Calu3 (cell line): ENCODE results near the gene AMMECR1. TPM values are rescaled to one million over a fixed set of nuclear protein-coding genes. Genes with fewer than 3 reads are reported as not detected.

Experiments used
- BruUV-seq: library from RNA; stranded (reverse); fragments of 400-500 nt; replicated peaks from 2 replicates; lab custom pipeline; 2021; lab: Mats Ljungman, UMichigan
- CTCF ChIA-PET: fragments of 300-600 bp; sonication (Branson Sonifier 250); formaldehyde crosslinking; loops from one replicate; lab custom pipeline; 2022; ENCODE audit warnings: antibody characterized with exemption; lab: Charles Lee
- DNase-seq: peaks from one replicate; pipeline ENCODE4 v3.0.0; 2022
- H3K27ac Mint-ChIP-seq: one replicate; pipeline ENCODE4 v1.8.0; 2022; ENCODE audit warnings: mixed read lengths; ENCODE audit not compliant: unreplicated experiment
- H3K27me3 Mint-ChIP-seq: one replicate; pipeline ENCODE4 v1.8.0; 2022; ENCODE audit warnings: mixed read lengths; ENCODE audit not compliant: unreplicated experiment
- H3K36me3 Mint-ChIP-seq: one replicate; pipeline ENCODE4 v1.8.0; 2022; ENCODE audit warnings: mild to moderate bottlenecking, moderate library complexity, mixed read lengths; ENCODE audit not compliant: insufficient read depth, unreplicated experiment
- H3K4me1 Mint-ChIP-seq: one replicate; pipeline ENCODE4 v1.8.0; 2022; ENCODE audit warnings: mild to moderate bottlenecking, low read depth, mixed read lengths; ENCODE audit not compliant: unreplicated experiment
- H3K4me3 Mint-ChIP-seq: one replicate; pipeline ENCODE4 v1.8.0; 2022; ENCODE audit warnings: mild to moderate bottlenecking, low read depth, moderate library complexity, mixed read lengths; ENCODE audit not compliant: unreplicated experiment
- H3K9me3 Mint-ChIP-seq: one replicate; pipeline ENCODE4 v1.8.0; 2022; ENCODE audit warnings: low read depth, mixed read lengths; ENCODE audit not compliant: unreplicated experiment
- CTCF ChIP-seq: fragments of 200-600 bp; IDR thresholded peaks from one replicate; pipeline ENCODE4 v1.8.0; 2022; ENCODE audit warnings: antibody characterized with exemption; ENCODE audit not compliant: unreplicated experiment
- intact Hi-C: fragments of 100-400 bp; cut with micrococcal nuclease; formaldehyde crosslinking; loops from one replicate; pipeline ENCODE4 v1.10.0; 2022; ENCODE audit not compliant: unreplicated experiment
- total RNA-seq: library from RNA; stranded (reverse); gene quantifications from 2 replicates; pipeline ENCODE4 v1.2.3, GENCODE V29; 2022

Gene AMMECR1
- total RNA-seq, 1 experiment from 2014 or later: 23.5 TPM

- no TSS peak for BruUV-seq
- Mint-ChIP-seq H3K36me3 (no peaks in the 10 kb centered on the region), H3K9me3 (no peaks in the 10 kb centered on the region), H3K27me3 (no peaks in the 10 kb centered on the region), H3K27ac (no peak overlapping the region), H3K4me1 (no peaks in the 10 kb centered on the region), H3K4me3 (no peak overlapping the region)
- CTCF ChIA-PET: no interaction called here
- no peak for DNase-seq
- intact Hi-C loops: loop anchor here (5.0 kb wide), 1 partner anchor 155 kb away; the partner anchor contains the start of gene AMMECR1
- no peak for TF ChIP-seq CTCF
These were observed 155.8 kb downstream of the AMMECR1 start for GRCh38 chrX:110162131-110162530.

- no TSS peak for BruUV-seq
- CTCF ChIA-PET: interaction anchor here (1.2 to 2.8 kb wide), 4 partner anchors 149 to 252 kb away, joined by 3 to 12 read pairs (median 6); no protein-coding TSS in a partner anchor
- TF ChIP-seq CTCF: no peak
- Mint-ChIP-seq H3K27ac (no peak overlapping the region), H3K9me3 (no peaks in the 10 kb centered on the region), H3K4me3 (no peak overlapping the region), H3K27me3 (no peaks in the 10 kb centered on the region), H3K36me3 (no peaks in the 10 kb centered on the region), H3K4me1 (no peaks in the 10 kb centered on the region)
- no peak for DNase-seq
- intact Hi-C loops: loop anchor here (5.0 kb wide), 1 partner anchor 156 kb away; the partner anchor contains the start of gene AMMECR1
These were observed 156.6 kb downstream of the AMMECR1 start for GRCh38 chrX:110161361-110161686.

- intact Hi-C loops: loop anchor here (1.0 to 5.0 kb wide), 2 partner anchors 157 to 248 kb away; partner anchors contain the start of gene AMMECR1
These were observed 158.0 kb downstream of the AMMECR1 start for GRCh38 chrX:110159865-110160264.

GRCh38 chrX:110159235-110159634 lies 158.7 kb downstream of the AMMECR1 start:
- intact Hi-C loops: no loop called here
- BruUV-seq: no TSS peak
- H3K9me3 Mint-ChIP-seq: no peaks in the 10 kb centered on the region

More at GRCh38 chrX:110159865-110160264, 158.0 kb downstream of the AMMECR1 start:
- BruUV-seq: no TSS peak
- CTCF ChIA-PET: interaction anchor here (0.6 to 2.8 kb wide), 6 partner anchors 70 to 254 kb away, joined by 3 to 12 read pairs (median 4); no protein-coding TSS in a partner anchor
- H3K27ac Mint-ChIP-seq: no peak overlapping the region
- TF ChIP-seq CTCF: no peak
- DNase-seq: no peak
- no peak overlapping the region for H3K4me3 Mint-ChIP-seq
- no peaks in the 10 kb centered on the region for H3K36me3 Mint-ChIP-seq
- H3K4me1 Mint-ChIP-seq: peaks cover 11% of the 10 kb centered on the region
- H3K27me3 Mint-ChIP-seq: no peaks in the 10 kb centered on the region
- no peaks in the 10 kb centered on the region for H3K9me3 Mint-ChIP-seq

More at GRCh38 chrX:110159235-110159634, 158.7 kb downstream of the AMMECR1 start:
- Mint-ChIP-seq H3K27me3 (no peaks in the 10 kb centered on the region), H3K36me3 (no peaks in the 10 kb centered on the region), H3K4me1 (peaks cover 14% of the 10 kb centered on the region), H3K4me3 (no peak overlapping the region), H3K27ac (no peak overlapping the region)
- CTCF ChIA-PET: interaction anchor here (1.2 to 2.8 kb wide), 2 partner anchors 248 to 255 kb away, joined by 5 to 12 read pairs; no protein-coding TSS in a partner anchor
- no peak for TF ChIP-seq CTCF
- no peak for DNase-seq
